Inflammatory macrophage treated with lipopolysaccharide for 4 hours (primary cell): Measurements from ENCODE around the gene TNRC18.
"Not testable (repeated sequence)": the region's sequence is repeated elsewhere in the genome, so short reads cannot be mapped to it uniquely, and the experiment has no call there.

ENCODE experiments used
- DNase-seq: peaks from one replicate; pipeline ENCODE4 v3.0.0-alpha.2; 2020

Gene TNRC18

DNA sequence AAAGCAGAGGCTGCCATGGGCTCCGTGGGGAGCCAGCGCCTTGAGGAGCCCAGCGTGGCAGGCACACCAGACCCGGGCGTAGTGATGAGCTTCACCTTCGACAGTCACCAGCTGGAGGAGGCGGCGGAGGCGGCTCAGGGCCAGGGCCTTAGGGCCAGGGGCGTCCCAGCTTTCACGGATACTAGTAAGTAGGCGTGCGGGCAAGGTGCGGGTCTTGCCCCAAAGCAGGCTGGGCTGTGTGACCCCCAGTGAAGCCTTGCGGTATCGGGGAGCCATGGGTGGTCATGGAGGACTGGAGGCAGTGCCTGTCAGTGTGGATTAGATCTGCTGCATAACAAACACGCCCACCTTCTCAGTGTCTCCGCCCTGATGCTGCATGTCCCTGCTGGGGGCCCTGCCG is 135.8 kb downstream of the TNRC18 start:
- no peak for DNase-seq

- not testable (repeated sequence) for DNase-seq
Observed at GRCh38 chr7:5287373-5287772, 136.3 kb downstream of the TNRC18 start.

DNA sequence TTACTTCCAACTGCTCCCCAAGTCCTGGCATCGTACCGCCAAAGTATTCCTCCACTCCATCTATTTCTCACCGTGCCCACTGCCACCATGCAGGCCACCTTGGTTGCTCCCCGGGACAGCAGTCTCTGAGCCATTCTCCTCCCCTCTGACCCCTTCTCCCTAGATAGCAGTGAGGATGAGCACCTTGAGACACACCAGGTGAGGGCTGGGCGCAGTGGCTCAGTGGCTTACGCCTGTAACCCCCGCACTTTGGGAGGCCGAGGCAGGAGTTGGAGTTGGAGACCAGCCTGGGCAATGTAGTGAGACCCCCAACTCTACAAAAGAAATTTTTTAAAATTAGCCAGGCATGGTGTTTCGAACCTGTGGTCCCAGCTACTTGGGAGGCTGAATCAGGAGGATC is 136.7 kb downstream of the TNRC18 start:
- no peak for DNase-seq

GRCh38 chr7:5284304-5285281 is 139.0 kb downstream of the TNRC18 start:
- peak; percentile 28 for DNase-seq

- no peak for DNase-seq
Observed at GRCh38 chr7:5283421-5284303, 140.0 kb downstream of the TNRC18 start.

DNA sequence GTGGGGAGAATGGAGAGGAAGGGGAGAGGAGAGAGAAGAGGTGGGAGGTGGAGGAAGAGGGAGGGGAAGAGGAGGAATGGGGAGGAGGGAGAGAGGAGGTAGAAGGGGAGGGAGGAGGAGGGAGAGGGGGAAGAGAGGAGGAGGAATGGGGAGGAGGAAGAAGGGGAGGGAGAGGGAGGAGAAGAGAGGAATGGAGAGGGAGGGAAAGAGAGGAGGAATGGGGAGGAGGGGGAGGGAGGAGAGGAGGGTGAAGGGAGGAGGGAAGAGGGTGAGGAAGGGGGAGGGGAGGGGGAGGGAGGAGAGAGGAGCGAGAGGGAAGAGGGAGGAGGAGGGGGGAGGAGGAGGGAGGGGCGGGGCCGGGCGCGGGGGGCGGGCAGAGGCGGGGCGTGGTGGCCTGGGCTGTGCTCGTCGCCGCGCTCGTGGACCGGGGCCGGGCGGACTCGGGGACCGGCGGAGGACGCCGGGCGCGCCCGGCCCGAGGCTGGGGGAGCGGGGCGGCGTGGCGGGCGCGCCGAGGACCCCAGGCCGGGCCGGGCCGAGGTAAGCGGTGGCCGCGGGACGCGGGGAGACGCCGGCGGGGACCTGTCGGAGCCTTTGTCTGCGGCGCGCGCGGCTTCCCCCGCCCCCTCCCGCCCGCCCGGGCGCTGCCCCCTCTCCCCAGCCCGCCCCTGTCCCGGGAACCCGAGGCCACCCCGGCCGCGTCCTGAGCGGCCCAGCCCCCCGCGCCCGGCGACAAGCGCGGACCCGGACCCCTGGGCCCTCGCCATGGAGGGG is 140.9 kb downstream of the TNRC18 start, which contains the start of gene SLC29A4:
SLC29A4 (plus strand) TSS at position 401 of the 774 bp plus-strand sequence. CDS start 4,874 bp downstream, outside the sequence.
- peak; percentile 20 for DNase-seq

- not testable (repeated sequence) for DNase-seq
Observed at GRCh38 chr7:5281598-5282500, 141.8 kb downstream of the TNRC18 start.

GRCh38 chr7:5279734-5280133 is 143.9 kb downstream of the TNRC18 start:
- no peak for DNase-seq

- no peak for DNase-seq
Observed at GRCh38 chr7:5278766-5279165, 144.9 kb downstream of the TNRC18 start.

DNA sequence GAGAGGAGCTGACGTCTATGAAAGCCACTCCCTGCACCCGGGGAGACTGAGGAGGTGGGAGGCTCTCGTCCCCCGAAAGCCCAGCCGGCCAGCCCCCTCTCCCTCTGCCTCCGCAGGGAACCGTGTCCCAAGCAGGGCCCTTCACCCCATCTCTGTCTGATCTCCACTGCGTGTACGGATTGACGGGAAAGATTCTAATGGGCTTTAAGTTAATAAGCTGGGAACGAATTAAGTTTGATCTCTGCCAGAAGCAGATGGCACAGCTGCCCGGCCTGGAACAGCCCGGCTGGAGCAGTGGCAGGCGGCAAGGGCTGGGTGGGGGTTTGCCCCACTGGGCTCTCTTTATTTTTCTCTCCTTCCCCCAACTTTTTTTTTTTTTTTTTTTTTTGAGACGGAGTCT is 147.0 kb downstream of the TNRC18 start:
- no peak for DNase-seq

DNA sequence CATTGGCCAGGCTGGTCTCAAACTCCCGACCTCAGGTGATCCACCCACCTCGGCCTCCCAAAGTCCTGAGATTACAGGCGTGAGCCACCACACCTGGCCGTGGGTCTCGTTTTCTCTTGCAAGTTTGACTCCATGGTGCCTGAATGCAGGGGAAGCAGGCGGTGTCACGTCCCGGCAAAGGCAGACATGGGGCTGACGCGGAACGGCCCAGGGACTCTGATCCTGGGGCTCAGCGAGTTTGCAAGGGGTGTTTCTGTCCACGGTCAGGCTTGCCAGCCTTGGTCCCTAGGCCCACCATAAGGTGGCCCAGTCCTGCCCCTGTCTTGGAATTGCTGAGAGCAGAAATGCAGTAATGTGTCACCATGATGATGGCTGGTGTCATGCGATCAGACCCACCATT is 147.5 kb downstream of the TNRC18 start:
- DNase-seq = not testable (repeated sequence)

GRCh38 chr7:5275510-5275909 is 148.1 kb downstream of the TNRC18 start:
- not testable (repeated sequence) for DNase-seq

DNA sequence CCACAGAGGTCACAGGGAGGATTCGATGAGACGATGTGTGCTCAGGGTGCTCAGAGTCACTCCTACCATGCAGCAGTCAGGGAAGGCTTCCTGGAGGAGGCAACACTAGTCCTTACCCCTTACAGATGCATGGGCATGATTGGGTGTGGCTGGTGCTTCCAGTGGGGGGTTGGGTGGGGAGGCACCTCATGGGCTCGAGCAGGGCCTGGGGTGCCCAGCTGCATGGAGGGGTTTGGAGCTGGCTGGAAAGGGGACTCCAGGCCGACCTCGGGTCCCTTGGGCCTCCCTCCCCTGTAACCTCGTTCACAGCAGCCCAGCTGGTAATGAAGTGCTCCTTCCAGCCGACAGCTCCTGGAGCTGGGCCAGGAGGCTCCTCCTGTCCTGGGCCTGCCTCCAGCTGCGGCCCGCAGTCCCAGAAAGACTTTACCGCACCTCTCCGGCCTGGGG is 148.6 kb downstream of the TNRC18 start:
- not testable (repeated sequence) for DNase-seq

GRCh38 chr7:5274441-5274840 is 149.2 kb downstream of the TNRC18 start:
- no peak for DNase-seq

DNA sequence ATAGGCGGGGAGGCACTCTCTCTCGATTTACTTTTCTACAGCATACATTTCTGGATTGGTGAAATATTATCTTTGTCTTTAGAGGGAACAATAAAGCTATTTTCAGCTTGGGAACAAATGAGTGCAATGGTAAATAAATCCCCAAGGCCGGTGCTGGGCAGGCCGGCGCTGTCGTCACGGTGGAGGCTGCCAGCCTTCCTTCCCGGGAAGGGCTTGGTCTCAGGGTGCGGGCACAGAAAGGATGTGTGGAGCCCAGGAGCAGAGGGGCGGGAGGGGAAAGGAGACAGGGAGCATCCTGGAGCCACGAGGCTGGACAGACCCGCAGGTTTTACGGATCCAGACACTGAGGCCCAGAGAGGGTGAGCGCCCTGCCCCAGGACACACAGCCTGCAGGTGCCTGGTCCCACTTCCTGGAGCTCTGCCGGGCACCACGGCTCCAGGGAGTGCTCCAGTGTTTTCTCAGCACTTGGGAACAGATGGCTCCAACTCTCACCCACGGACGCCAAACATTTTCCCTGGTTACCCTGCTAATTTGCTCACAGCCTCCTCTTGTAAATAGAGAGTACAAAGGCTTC is 149.7 kb downstream of the TNRC18 start:
- DNase-seq = not testable (repeated sequence)

- no peak for DNase-seq
Observed at GRCh38 chr7:5270788-5271187, 152.8 kb downstream of the TNRC18 start.

DNA sequence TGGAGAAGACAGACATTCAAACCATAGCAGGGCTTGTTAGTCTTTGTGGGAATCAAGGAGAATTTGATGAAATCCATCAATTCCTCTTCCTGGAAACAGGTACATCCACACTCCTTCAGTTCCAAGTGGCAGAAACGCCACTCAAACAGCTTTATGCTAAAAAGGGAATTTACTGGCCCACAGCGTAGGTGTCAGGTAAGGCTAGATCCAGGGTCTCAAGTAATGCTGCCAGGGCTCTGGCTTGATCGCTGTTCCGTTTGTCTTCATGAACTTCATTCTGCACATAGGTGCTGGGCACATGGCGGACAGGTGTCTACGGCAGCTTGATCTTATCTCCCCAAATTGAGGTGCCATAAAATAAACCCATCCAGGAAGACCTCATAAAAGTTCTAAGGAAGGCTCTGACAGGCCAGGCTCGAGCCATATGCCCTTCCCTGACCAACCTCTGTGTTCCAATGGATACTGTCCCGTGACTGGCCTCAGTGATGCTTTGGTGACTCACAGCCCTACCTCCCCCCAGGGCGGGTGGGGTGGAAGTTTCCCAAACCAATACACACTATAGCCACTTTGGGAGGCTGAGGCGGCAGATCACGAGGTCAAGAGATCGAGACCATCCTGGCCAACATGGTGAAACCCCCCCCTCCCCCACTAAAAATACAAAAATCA is 153.5 kb downstream of the TNRC18 start:
- not testable (repeated sequence) for DNase-seq

- peak; percentile 77 for DNase-seq
Observed at GRCh38 chr7:5267829-5268228, 155.8 kb downstream of the TNRC18 start.

GRCh38 chr7:5266191-5267028 is 157.2 kb downstream of the TNRC18 start:
- DNase-seq = no peak
